ENCODE results near the gene TGOLN2. TPM values are rescaled to one million over a fixed set of nuclear protein-coding genes. Genes with fewer than 3 reads are reported as not detected.

TGOLN2 gene
- total RNA-seq, 1 experiment from 2014 or later, result 43.7 TPM

DNA sequence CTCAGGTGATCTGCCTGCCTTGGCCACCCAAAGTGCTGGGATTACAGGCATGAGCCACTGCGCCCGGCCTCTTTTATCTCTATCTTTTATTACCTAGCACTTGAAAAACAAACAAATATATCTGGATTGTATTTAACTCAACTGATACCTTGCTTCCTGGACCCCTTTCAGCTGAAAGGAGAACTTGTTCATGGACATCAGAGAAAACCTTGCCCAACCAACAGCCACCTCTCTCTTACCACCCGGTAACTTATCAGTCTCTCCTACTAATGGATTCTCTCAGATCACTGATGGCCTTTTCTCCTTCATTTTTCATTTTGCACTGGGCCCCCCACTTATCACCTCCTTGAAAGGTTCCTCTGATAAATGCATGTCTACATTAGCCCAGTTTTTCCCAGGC is 19.8 kb upstream of the TGOLN2 start:
- Mint-ChIP-seq H3K36me3 (peaks cover 33% of the 10 kb centered on the region), H3K4me3 (no peak overlapping the region), H3K4me1 (peaks cover 5% of the 10 kb centered on the region; the same call in 1 of the 2 replicates), H3K9me3 (no peaks in the 10 kb centered on the region), H3K27ac (no peak overlapping the region), H3K27me3 (ENCODE audit: low read depth) (no peaks in the 10 kb centered on the region)
- ChIA-PET CTCF (interaction anchor here (1.3 kb wide), 1 partner anchor 281 kb away, joined by 4 read pairs; no protein-coding TSS in a partner anchor), POLR2A (no interaction called here)
- no peak for ATAC-seq
- TF ChIP-seq, protein P1, sequence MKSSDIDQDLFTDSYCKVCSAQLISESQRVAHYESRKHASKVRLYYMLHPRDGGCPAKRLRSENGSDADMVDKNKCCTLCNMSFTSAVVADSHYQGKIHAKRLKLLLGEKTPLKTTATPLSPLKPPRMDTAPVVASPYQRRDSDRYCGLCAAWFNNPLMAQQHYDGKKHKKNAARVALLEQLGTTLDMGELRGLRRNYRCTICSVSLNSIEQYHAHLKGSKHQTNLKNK (CRISPR knock-in tag; IDR thresholded peaks at IDR 0.05), result no peak
- TF ChIP-seq GABPB1 (CRISPR knock-in tag; IDR thresholded peaks at IDR 0.05) (no peak), NFATC4 (CRISPR knock-in tag; IDR thresholded peaks at IDR 0.05) (no peak), ZNF317 (CRISPR knock-in tag; IDR thresholded peaks at IDR 0.05; ENCODE audit: borderline replicate concordance, low read depth) (no peak), CREM (CRISPR knock-in tag; IDR thresholded peaks at IDR 0.05) (no peak), FOXK1 (CRISPR knock-in tag; IDR thresholded peaks at IDR 0.05) (no peak), JAZF1 (CRISPR knock-in tag; IDR thresholded peaks at IDR 0.05) (no peak), ZNF423 (CRISPR knock-in tag; IDR thresholded peaks at IDR 0.05) (no peak), ZNF416 (CRISPR knock-in tag; IDR thresholded peaks at IDR 0.05) (no peak), ZNF138 (CRISPR knock-in tag; conservative IDR thresholded peaks at IDR 0.05) (no peak)
- TF ChIP-seq, protein P2, sequence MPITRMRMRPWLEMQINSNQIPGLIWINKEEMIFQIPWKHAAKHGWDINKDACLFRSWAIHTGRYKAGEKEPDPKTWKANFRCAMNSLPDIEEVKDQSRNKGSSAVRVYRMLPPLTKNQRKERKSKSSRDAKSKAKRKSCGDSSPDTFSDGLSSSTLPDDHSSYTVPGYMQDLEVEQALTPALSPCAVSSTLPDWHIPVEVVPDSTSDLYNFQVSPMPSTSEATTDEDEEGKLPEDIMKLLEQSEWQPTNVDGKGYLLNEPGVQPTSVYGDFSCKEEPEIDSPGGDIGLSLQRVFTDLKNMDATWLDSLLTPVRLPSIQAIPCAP (CRISPR knock-in tag; IDR thresholded peaks at IDR 0.05), result no peak
- TF ChIP-seq, protein P3, sequence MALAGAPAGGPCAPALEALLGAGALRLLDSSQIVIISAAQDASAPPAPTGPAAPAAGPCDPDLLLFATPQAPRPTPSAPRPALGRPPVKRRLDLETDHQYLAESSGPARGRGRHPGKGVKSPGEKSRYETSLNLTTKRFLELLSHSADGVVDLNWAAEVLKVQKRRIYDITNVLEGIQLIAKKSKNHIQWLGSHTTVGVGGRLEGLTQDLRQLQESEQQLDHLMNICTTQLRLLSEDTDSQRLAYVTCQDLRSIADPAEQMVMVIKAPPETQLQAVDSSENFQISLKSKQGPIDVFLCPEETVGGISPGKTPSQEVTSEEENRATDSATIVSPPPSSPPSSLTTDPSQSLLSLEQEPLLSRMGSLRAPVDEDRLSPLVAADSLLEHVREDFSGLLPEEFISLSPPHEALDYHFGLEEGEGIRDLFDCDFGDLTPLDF (CRISPR knock-in tag; IDR thresholded peaks at IDR 0.05), result no peak
- TF ChIP-seq, protein P4, sequence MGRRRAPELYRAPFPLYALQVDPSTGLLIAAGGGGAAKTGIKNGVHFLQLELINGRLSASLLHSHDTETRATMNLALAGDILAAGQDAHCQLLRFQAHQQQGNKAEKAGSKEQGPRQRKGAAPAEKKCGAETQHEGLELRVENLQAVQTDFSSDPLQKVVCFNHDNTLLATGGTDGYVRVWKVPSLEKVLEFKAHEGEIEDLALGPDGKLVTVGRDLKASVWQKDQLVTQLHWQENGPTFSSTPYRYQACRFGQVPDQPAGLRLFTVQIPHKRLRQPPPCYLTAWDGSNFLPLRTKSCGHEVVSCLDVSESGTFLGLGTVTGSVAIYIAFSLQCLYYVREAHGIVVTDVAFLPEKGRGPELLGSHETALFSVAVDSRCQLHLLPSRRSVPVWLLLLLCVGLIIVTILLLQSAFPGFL (CRISPR knock-in tag; IDR thresholded peaks at IDR 0.05; ENCODE audit: borderline replicate concordance), result no peak
- TF ChIP-seq, protein P5, sequence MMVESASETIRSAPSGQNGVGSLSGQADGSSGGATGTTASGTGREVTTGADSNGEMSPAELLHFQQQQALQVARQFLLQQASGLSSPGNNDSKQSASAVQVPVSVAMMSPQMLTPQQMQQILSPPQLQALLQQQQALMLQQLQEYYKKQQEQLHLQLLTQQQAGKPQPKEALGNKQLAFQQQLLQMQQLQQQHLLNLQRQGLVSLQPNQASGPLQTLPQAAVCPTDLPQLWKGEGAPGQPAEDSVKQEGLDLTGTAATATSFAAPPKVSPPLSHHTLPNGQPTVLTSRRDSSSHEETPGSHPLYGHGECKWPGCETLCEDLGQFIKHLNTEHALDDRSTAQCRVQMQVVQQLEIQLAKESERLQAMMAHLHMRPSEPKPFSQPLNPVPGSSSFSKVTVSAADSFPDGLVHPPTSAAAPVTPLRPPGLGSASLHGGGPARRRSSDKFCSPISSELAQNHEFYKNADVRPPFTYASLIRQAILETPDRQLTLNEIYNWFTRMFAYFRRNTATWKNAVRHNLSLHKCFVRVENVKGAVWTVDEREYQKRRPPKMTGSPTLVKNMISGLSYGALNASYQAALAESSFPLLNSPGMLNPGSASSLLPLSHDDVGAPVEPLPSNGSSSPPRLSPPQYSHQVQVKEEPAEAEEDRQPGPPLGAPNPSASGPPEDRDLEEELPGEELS (CRISPR knock-in tag; IDR thresholded peaks at IDR 0.05), result no peak
- TF ChIP-seq, protein P6, sequence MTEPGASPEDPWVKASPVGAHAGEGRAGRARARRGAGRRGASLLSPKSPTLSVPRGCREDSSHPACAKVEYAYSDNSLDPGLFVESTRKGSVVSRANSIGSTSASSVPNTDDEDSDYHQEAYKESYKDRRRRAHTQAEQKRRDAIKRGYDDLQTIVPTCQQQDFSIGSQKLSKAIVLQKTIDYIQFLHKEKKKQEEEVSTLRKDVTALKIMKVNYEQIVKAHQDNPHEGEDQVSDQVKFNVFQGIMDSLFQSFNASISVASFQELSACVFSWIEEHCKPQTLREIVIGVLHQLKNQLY (CRISPR knock-in tag; IDR thresholded peaks at IDR 0.05), result no peak
- no peak for DNase-seq (ENCODE audit: low spot score)

DNA sequence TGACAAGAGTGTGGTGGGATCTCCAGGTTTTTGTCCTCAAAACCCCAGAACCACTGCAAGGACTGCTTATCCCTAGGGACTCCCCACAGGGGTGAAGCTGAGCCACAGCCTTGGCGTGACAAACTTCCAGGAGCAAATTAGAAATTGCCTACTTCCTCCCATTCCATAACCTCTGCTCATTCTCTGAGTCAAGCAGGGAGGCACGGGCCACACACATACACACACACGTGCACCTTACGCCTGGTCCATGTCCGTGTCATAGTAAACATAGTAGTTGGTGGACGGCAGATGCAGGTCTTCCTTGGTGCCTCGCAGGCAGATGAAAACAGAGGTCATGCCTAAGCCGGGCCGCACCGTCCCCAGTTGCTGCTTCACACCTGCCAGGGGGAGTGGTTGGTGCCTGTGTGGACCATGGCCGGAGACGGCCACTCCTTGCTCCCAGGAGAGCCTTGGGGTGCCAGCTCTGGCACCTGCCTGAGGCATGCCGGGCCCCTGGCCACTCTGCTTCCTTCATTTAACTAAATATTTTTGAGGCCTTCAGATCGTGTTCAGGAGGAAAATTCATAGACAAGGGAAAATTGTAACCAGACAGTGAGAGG is 16.7 kb upstream of the TGOLN2 start:
- Mint-ChIP-seq H3K4me1 (peaks cover 11% of the 10 kb centered on the region), H3K27ac (no peak overlapping the region)
- no peak for TF ChIP-seq ZNF232 (CRISPR knock-in tag; IDR thresholded peaks at IDR 0.05)
- no peak for TF ChIP-seq NR1H2 (CRISPR knock-in tag; IDR thresholded peaks at IDR 0.05)
- TF ChIP-seq, protein P3 (CRISPR knock-in tag; IDR thresholded peaks at IDR 0.05), result no peak
- no peak for TF ChIP-seq HMGA2 (CRISPR knock-in tag; IDR thresholded peaks at IDR 0.05)
- no peak for TF ChIP-seq CREB1 (CRISPR knock-in tag; IDR thresholded peaks at IDR 0.05)
- no peak for TF ChIP-seq ZNF671 (CRISPR knock-in tag; IDR thresholded peaks at IDR 0.05)
- TF ChIP-seq, protein P7, sequence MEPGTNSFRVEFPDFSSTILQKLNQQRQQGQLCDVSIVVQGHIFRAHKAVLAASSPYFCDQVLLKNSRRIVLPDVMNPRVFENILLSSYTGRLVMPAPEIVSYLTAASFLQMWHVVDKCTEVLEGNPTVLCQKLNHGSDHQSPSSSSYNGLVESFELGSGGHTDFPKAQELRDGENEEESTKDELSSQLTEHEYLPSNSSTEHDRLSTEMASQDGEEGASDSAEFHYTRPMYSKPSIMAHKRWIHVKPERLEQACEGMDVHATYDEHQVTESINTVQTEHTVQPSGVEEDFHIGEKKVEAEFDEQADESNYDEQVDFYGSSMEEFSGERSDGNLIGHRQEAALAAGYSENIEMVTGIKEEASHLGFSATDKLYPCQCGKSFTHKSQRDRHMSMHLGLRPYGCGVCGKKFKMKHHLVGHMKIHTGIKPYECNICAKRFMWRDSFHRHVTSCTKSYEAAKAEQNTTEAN (CRISPR knock-in tag; IDR thresholded peaks at IDR 0.05), result no peak
- TF ChIP-seq EMX1 (CRISPR knock-in tag; IDR thresholded peaks at IDR 0.05), result no peak
- TF ChIP-seq, protein P8, sequence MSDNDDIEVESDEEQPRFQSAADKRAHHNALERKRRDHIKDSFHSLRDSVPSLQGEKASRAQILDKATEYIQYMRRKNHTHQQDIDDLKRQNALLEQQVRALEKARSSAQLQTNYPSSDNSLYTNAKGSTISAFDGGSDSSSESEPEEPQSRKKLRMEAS (CRISPR knock-in tag; IDR thresholded peaks at IDR 0.05), result no peak

More for the DNA sequence above, 16.7 kb upstream of the TGOLN2 start:
- ChIA-PET CTCF (no interaction called here), POLR2A (no interaction called here)
- no peak for ATAC-seq
- no peaks in the 10 kb centered on the region for H3K27me3 Mint-ChIP-seq (ENCODE audit: low read depth)
- peaks cover 17% of the 10 kb centered on the region for H3K36me3 Mint-ChIP-seq
- no peaks in the 10 kb centered on the region for H3K9me3 Mint-ChIP-seq
- no peak for DNase-seq (ENCODE audit: low spot score)
- no peak overlapping the region for H3K4me3 Mint-ChIP-seq
